GM21737 (cell line): ENCODE results near the gene CD8A.

Experiments
- ATAC-seq: cut with Tn5 transposase; IDR thresholded peaks from one replicate; pipeline ENCODE4 v1.9.1; 2021; ENCODE audit warnings: mild to moderate bottlenecking, moderate library complexity; ENCODE audit not compliant: unreplicated experiment

Gene CD8A

DNA sequence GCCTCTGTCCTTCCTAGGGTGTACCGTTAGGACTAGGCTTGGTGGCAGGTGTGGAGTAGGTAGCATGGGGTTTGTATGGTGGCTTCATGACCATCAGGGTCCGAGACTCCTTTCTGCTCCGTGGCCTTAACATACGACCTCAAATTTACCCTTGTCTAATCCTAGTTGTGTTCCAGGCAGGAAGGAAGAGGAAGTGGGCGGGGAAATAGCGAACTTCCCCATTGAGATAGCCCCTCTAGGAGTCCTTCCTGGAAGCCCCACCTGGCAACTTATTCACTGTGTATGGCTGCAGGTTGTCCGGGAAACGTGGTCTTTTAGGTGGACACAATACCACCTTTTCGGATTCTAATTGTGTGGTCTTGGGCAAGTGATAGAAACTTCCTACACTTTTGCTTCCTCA is 9.3 kb downstream of the CD8A start:
- ATAC-seq, result no peak

DNA sequence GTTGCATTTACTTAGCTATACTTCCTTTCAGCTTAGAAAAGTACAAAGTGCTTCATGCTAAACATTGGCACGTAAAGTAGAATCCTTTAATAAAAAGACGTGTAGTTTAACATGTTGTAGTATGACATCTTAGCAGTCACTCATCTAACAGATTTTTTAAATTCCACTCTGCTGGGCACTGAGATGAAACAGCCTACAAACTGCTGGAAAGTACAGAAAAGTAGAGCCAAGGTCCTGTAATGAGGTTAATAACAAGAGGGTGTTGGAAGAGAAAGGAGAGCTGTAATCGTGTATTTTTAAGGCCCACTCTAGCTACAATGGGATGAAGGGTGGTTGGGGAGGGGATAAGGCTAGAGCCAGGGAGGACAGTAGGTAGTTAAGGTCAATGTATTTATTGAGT is 10.7 kb downstream of the CD8A start:
- no peak for ATAC-seq

DNA sequence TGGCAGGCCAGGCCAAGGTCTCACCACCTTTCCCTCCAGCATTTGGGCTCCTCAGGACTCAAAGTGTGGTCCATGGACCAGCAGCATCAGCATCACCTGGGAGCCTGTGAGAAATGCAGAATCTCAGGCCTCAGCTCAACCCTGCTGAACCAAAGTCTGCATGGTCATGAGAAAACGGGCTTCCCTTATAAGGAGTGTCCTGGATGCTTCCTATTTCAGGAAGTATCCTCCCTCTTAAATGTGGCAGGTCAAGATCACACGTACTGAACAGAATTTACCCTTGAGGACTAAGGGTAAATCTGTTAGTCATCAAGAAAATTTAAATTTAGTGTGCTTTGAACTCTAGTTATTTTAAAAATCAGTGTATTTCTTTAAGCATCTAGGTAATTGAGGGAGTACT is 11.8 kb downstream of the CD8A start:
- ATAC-seq, result no peak

DNA sequence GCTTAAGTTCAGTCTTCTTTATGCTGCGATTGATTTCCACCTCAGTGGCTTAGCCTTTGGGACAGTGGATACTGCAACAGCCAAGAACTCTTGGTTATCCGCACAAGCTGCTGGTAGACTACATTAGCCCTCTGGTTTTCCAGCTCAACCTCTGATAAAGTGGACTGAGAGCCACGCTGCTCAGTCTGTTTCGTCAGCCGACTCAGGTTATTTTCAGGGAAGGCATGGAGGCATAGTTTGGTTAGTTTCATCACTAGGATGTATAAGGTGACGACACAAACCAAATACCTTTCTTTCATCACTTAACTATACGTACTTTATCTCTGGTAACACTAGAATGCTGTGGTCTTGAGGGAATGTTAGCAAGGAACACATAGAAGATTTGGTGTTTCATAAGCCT is 14.2 kb downstream of the CD8A start:
- no peak for ATAC-seq

DNA sequence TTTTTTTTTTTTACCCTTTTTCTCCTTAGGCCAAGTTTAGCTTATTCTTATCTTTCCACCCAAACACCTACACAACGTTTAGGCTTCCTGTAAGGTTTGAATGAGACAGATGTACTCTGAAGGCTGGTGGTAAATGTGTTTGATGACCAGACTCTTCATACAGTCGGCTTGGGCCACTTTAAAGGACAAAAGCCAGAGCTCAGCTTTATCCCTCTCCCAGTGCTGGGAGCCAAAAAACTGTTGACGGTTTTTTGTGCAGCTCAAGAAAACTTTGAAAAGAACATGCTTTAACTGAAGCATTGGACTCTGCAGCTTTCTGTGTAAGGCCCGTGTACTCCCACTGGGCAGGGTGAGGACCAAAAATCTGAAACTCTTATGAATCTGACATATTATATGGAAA is 15.4 kb downstream of the CD8A start:
- ATAC-seq, result no peak

DNA sequence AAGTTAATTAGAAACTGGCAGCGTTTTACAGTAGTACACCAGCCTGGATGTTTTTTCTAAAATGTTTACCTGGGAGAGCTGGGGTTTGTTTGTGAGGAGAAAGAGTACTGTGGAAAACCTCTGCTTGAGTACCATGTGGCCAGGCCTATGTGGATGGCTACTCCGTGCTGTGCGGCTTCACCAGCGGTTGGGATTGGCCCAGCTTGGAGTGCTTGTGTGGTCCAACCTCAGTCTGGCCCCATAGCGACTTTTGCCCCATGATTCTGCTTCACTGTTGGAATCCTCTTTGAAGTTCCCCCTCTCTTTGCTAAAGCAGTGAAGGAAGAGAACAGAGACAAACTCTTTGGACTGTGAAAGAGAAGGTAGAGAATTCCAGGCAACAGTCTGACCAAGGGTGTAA is 15.9 kb downstream of the CD8A start:
- no peak for ATAC-seq

DNA sequence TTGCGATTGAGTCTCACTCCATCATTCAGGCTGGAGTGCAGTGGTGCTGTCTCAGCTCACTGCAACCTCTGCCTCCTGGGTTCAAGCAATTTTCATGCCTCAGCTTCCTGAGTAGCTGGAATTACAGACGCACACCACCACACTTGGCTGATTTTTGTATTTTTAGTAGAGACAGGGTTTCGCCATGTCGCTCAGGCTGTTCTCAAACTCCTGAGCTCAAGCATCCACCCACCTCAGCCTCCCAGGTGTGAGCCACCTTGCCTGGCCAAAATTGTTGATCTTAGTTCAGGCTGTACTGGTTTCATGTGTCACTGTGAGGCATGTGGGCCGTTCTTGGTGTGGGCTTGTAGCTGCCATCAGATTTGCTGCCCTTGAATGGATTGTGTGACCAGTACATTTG is 18.1 kb downstream of the CD8A start:
- ATAC-seq, result no peak

DNA sequence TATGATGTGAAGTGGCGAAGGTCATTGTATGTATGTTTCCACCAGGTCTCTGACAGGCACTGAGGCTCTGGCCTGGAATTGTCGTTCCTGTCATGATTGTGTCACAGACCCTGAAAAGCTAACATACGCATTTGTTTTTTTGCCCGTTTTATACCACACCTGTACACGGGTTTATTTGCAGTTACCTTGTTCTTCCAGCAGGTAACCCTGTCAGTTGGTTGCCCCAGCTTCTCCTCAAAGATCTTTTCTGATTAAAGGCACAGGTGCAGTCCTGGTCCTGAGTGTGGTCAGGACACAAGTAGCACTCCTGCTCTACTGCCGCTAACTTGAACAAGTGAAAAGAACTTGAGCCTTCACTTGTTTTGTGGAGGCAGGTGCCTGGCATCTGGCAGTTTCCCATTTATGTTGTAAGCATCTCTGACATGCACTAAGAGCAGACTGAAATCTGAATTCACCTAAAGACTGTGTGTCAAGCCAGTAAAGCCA is 19.9 kb downstream of the CD8A start:
- no peak for ATAC-seq

DNA sequence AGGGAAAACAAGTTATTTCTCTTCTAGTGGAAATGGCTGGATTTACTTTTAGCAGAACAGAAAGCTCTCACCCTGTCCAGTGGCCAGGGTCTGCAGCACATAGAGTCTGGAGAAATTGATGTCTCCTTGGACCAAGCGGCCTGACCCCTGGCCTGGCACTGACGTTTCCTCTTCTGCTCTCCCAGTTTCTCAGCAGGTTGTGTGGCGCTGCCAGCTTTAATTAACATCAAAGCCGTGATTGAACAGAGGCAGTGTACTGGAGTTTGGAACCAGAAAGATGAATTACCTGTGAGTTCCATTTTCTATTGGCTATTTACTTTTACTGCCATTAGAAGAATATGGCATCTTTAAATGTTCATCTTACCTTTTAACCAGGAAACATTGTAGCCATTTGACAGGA is 20.9 kb downstream of the CD8A start:
- no peak for ATAC-seq

DNA sequence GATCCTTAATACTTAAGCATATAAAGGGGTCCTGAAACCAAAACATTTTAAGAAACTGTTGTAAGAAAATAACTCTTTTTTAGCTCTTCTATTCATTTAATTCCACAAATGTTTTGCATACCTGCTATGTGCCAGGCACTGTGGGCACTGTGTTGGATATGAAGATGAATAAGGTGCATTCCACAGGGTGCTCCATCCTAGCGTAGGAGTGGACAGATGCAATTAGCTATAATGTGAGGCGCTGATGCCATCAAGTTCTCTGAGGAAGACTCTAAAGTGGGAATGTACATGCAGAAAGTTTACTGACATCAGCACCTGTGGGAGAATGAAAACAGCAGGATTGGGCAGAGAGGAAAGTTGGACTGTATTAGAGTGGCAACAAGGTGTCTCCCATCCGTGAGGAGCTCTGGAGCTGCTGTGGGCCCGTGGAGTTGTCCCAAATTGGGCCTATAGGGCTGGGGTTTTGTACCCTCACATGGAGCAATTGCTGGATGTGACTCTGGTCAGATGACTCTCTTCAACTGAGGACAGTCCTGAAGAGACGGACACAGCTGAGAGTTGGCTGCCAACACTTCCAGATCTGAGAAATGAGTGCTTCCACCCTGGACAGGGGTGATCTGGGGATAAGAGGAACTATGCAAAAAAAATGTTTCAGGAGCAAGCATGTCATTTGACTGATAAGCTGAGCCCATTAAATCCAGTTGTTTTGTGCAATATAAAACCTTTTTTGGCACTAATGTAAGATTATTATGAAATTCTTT is 22.3 kb downstream of the CD8A start:
- no peak for ATAC-seq

DNA sequence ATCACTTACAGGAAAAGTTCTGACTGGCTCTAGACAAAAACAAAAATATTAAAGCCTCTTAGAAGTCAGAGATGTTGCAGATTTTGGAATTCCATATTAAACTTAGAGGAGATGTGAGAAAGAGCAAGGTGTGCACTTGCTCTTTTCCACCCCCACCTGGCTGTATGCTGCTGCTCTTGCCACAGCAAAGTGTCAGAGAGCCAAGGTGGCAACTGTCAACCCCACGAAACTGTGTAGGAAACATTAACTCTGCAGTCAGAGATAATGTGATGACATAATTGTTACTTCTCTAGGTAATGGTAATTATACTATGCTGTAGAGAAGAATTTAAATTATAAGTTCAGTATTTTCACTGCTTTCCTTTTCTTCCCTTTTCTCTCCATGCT is 25.4 kb downstream of the CD8A start:
- no peak for ATAC-seq

DNA sequence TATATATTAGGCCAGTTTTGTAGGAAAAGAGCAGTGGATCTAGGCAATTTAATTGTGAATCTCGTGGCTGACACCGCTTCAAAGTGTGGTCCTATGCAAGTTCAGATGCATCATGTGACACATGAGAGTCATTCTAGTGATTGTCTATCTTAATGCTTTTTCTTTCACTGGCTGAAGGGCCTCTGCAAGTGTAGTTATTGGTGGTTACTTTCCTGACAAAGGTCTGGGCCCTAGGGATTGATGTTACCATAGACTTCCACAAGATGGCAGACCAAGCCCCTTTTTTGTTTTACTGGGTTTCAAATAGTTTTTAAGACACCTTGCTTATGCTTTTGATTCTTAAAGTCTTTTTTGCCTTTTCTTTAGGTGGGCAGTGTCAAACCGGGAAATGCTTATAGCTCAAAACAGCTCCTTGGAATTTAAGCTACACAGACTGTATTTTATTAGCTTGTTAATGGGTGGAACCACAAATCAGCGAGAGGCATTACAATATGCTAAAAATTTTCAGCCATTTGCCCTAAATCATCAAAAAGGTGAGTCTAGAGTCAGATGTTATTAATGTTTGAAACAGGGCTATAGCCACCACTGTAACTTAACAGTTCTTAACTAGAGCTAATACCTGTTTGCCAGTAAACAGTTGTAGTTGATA is 25.9 kb downstream of the CD8A start:
- no peak for ATAC-seq

DNA sequence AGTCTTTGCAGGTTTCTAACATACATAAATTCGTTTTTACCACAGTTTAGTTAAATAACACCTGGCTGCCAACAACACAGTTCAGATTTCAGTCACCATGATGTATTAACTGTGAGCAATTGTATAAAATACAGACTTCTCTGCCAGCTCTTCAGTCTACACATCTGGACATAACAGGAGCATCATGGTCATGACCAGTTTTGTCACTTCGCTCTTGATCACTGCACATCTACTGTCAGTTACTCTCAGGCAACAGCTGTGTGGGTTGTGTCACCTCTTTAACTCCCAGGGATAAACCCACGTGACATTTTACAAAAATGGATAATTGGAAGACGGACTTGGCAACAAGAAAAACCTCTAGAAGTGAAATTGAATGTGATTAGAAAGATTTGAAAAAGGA is 30.3 kb downstream of the CD8A start:
- no peak for ATAC-seq

DNA sequence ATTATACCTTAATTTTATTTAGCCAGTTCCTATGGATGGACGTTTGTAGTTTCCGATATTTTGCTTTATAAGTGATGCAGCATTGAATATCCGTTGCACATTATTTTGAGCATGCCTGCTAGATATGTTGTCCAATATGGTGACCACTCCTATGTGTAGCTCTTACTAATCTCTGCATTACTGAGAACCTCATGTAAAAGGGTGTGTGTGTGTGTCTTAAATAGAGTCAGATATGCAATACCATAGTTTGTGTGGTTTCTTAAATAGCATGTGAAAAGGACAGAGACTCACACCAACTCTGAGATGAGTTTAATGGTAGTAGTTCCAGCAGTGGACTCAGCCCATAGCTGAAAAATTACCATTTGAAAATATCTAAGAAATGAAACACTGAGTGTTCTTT is 32.3 kb downstream of the CD8A start:
- ATAC-seq, result no peak

DNA sequence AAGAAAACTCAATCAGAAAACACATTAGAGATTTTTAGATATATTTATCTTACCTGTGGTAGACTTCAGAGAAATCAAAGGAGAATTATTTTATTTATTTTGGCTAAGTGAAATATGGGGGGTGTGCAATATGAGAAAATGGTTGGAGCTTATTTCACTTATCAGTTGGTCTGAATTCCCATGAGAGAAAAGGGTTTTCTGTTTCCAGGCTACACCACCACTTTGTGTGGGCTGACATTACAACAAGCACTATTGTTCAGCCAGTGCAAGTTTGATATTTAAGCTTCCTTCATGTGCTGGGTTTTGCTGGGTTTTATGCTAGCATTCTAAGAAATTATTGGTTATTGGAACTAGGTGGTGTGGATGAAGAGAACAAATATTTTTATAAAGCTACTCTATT is 37.1 kb downstream of the CD8A start:
- ATAC-seq, result no peak

DNA sequence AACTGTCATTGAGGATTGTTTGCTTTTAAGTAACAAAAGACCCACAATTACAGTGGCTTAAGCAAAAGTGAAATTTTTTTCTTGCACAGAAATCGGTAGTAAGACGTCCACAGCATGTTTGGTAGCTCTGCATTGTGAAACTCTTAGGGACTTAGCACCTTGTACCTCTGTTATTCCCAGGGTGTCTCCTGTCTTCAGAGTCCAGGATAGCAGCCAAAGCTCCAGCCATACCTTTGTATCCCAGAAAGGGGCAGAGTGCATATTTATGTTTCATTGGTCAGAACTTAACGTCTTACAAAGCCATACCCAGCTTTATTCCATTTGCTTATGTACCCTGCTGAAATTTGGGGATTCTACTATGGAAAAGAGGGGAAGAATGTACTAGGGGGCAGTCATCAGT is 37.8 kb downstream of the CD8A start:
- no peak for ATAC-seq

DNA sequence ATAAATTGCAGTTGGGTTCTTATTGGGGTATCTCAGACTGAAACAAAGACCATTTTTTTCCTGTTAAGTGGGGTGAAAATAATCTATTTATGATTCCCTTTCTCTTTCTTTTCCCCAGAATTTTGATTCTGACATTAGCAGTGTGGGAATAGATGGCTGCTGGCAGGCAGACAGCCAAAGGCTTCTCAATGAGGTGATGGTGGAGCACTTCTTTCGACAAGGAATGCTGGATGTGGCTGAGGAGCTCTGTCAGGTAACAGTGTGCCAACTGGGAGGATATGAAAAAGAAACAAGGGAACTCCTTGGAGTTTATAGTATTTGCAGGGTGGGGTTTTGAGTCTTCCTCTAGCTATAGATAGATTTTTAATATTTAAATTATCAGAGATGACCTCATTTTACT is 38.9 kb downstream of the CD8A start:
- no peak for ATAC-seq

DNA sequence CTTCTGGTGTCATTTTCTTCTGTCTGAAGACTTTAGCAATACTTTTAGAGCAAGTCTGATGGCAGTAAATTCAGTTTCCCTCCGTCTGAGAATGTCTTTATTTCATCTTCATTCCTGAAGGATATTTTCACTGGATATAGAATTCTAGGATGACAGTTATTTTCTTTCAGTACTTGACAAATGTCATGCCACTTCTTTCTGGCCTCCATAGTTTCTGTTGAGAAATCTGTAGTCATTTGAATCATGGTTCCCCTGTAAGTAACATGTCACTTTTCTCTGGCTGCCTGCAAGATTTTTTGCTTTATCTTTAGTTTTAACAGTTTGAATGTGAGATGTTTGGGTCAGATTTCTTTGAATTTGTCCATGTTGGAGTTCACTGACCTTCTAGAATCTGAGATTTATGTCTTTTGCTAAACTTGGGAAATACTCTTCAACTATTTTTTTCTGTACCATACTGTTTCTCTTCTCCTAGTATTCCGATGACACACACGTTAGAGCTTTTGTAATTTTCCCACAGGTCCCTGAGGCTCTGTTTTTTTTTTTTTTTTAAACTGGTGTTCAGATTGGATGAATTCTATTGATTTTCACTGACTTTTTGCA is 40.4 kb downstream of the CD8A start:
- no peak for ATAC-seq

DNA sequence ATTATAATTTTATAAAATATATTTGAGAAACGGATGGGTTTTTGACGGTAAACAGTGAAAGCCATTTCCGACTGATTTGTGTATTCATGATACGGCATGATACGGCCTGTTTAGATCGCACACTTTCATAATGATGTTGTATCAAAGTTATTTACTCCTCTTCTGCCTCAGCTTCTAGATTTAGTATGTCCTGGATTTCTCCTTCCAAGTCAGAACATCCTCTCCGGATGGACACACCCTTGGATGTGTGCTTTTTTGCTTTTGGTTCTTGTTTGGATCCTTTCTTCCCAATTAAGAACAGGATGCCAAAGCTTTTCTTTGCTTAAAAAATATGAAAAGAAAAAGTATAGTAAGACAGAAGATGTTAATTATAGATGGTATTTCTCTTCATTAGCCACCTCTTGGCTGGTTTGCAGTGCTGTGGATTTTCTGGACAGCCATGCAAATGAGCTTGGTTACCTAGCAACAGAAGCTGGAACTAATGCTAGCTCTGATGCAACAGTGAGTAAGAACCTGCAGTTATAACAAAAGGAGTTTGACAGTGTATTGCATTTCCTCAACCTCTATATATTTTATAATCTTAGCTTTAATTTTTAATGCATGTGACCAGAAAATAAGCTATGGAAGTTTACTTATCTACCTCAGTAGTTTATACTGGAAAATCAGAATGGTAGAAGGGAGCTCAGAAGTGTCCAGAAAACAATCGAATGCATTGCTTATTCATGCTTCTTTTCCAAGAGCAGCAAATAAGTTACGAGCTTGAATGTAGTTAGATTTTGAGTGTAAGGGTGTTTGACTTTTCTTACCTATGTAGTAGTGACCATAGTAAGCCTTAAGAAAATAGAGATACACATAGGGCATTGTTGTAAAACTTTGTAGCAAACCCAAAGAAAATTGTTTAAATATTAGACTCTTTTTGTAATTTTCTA is 42.7 kb downstream of the CD8A start:
- ATAC-seq, result no peak

DNA sequence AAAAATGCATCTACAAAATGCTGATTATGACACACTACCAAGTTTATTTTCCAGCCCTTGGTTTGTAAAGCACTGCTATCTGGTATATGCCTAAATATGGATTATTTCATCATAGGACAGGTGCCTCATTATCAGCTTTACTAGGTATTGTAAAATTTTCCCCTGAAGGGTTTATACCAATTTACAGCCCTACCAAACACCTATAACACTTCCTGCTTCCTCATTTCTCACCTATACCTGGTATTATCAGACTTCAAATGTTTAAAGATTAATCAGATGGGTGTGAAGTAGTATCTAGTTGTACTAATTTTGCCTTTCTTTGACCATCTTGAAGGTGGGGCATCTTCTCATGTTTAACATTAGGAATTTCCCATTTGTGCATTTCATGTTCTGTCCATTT is 43.8 kb downstream of the CD8A start:
- no peak for ATAC-seq

DNA sequence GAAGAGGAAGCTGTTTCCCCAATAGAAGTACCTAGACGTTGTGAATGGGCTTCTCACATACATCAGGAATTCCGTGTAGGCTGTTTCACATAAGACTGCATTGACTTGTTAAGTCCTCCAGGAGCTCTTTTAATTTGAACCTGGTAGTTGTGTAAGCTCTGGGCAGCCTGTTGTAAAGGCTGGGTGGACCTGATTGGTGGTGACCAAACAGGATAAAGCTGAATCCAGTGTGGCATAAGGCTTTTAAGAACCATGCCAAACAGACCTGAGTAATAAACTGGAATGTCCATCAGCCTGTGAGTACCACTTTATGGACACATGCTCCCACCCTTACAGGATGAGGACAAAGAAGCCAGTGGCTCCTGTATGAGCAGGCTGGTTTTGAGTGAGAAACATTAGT is 46.6 kb downstream of the CD8A start:
- ATAC-seq, result no peak
